NCI-H1092 treated with DMSO at 0.1 percent for 48 hours (cell line): ENCODE measurements around the gene C16orf86.

Source experiments
- DNase-seq: peaks from one replicate; lab custom pipeline; 2025; lab: John Stamatoyannopoulos, UW

Gene C16orf86

GRCh38 chr16:67653789-67654402, 12.7 kb upstream of the C16orf86 start:
- no peak for DNase-seq

- no peak for DNase-seq
Observed at GRCh38 chr16:67654403-67654911, 12.2 kb upstream of the C16orf86 start.

GRCh38 chr16:67655363-67655762, 11.3 kb upstream of the C16orf86 start:
- DNase-seq, result no peak

- no peak for DNase-seq
Observed at GRCh38 chr16:67656344-67657016, 10.1 kb upstream of the C16orf86 start.

- no peak for DNase-seq
Observed at GRCh38 chr16:67657017-67657608, 9.5 kb upstream of the C16orf86 start.

GRCh38 chr16:67657751-67658518, 8.7 kb upstream of the C16orf86 start:
- DNase-seq, result no peak

- no peak for DNase-seq
Observed at GRCh38 chr16:67658849-67659674, 7.6 kb upstream of the C16orf86 start.

GRCh38 chr16:67659675-67660563, 6.7 kb upstream of the C16orf86 start, which contains the start of gene ACD:
Gene ACD (minus strand): TSS chr16:67660260. CDS start chr16:67660220, 40 bp downstream.
- DNase-seq, result peak; percentile 88

- DNase-seq, result peak; percentile 95
Observed at GRCh38 chr16:67660564-67661028, 6.0 kb upstream of the C16orf86 start, which contains the start of gene PARD6A. Gene PARD6A (plus strand): TSS chr16:67660960. CDS start chr16:67661039, 79 bp downstream.

- peak; percentile 38 for DNase-seq
Observed at GRCh38 chr16:67661101-67661761, 5.4 kb upstream of the C16orf86 start.

- no peak for DNase-seq
Observed at GRCh38 chr16:67661886-67662652, 4.5 kb upstream of the C16orf86 start.

- DNase-seq, result no peak
Observed at GRCh38 chr16:67662653-67663010, 4.0 kb upstream of the C16orf86 start.

- DNase-seq, result no peak
Observed at GRCh38 chr16:67663151-67663876, 3.3 kb upstream of the C16orf86 start.

- DNase-seq, result no peak
Observed at GRCh38 chr16:67663877-67664222, 2.8 kb upstream of the C16orf86 start.

GRCh38 chr16:67664258-67664657, 2.4 kb upstream of the C16orf86 start:
- DNase-seq, result no peak

- no peak for DNase-seq
Observed at GRCh38 chr16:67664871-67665270, 1.7 kb upstream of the C16orf86 start.

- DNase-seq, result no peak
Observed at GRCh38 chr16:67665598-67665997, 1.0 kb upstream of the C16orf86 start.

- no peak for DNase-seq
Observed at GRCh38 chr16:67666032-67666551, 522 bp upstream of the C16orf86 start.
